Islet precursor cell (in vitro differentiated cells): ENCODE results near the gene PAX8.

Experiments used
- DNase-seq: peaks from one replicate; pipeline ENCODE4 v3.0.0-alpha.2; 2018

PAX8 gene

DNA sequence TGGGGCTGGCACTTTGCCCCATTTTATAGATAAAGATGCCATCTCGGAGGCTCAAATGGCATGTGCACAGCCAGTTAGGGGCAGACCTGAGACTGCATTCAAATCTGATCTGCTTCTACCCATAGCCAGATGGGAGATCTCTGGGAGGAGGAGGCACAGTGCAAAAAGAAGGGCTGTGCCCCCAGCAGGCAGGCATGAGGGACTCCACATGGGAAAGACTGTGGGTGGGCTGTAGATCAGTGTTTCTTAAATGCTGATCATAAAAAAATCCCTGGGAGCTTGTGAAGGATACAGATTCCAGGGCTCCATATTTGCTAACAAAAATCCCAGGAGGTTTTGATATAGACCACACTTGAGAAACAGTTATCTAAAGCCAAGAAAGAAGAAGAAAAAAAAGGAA is 15.2 kb downstream of the PAX8 start:
- no peak for DNase-seq

DNA sequence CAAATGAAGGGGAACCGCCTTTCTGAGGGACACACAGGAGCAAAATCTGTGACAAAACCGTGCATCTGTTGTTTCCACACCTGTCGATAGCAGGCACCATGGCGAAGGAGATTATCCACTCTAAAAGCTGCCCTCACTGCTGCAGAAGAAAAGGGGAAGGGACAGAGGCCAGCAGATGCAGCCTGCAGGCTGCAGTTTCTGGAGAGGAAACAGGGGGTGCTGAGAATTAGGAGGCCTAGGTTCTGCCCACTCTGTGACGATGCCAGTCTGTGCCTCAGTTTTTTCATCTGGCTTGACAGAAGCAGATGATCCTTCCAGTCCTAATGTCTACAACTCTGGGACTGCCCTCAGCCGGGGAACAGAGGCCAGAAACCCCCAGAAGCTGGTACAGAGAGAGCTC is 17.7 kb downstream of the PAX8 start:
- DNase-seq: no peak

- DNase-seq: no peak
Observed at GRCh38 chr2:113258471-113259147, 20.1 kb downstream of the PAX8 start.

DNA sequence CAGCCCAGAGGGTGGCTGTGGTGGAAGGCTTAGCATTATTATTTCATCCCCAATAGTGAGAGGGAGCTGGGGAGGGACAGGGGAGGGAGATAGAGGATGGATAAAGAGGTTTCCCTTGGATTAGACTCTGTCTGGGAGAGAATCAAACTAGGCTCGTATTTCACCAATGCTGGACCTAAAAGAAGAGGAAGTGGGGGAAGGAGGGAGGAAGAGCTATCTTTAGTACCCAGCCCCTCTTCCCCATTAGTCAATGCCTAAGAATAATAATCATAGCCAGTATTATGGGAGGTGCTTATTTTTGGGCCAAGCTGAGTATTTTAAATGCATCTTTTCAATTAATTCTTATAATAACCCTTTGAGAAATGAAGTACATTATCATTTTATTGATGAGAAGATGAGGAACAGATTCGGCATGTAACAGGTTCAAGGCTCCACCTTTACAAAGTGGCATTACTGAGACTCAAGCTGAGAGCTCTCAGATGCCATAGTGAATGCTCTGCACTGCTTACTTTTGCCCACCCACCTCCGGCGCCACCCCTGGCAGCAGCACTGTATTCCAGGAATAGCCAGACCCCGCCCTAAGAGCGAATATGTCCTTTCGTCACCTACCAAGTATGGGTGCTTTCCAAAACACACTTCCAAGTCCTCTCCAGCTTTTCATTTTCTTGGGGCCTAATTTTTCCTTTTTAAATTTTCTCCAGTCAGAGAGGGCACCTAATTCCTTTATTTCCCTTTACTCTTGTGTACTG is 21.0 kb downstream of the PAX8 start:
- DNase-seq: no peak

- no peak for DNase-seq
Observed at GRCh38 chr2:113255140-113256070, 23.3 kb downstream of the PAX8 start.

- no peak for DNase-seq
Observed at GRCh38 chr2:113253453-113253852, 25.3 kb downstream of the PAX8 start.

GRCh38 chr2:113252047-113252590 is 26.6 kb downstream of the PAX8 start:
- DNase-seq: no peak

GRCh38 chr2:113251118-113251517 is 27.6 kb downstream of the PAX8 start:
- DNase-seq: no peak

DNA sequence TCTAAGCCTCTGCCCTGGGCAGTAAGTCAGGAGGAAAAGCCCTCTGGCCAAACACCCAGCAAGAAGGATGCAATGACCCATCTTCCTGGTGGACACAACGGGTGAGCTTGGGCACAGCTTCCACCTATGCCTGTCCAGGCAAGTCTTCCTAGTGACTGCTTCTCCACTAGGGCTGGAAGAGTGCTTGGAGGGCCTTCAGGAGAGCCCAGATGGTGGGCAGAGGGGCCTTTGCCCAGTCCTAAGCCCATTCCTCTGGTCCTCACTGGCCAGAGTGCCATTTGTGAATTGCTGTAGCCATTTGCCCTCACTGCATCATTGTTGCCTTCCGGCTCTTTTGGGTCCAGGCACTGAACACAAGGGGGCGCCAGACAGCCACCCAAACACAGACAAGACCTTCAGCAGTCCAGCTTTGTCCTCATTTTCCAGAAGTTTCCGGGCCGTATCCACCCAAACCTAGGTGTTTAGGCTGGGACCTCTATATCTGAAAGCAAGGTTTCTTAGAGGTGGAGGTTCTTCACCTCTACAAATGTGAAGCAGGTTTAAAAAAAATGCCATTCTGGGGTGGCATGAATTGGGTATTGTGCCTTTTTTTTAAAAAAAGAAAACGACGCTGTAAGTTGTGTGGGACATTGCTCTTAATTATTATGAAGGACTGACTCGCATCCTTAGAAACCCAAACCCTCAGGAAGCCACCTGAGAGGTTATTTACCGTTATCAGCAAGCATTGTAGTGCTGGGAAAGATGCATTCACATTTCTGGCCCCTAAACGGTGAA is 29.5 kb downstream of the PAX8 start:
- peak; percentile 88 for DNase-seq

- DNase-seq: no peak
Observed at GRCh38 chr2:113246606-113247005, 32.1 kb downstream of the PAX8 start.

GRCh38 chr2:113245276-113245711 is 33.4 kb downstream of the PAX8 start:
- no peak for DNase-seq

GRCh38 chr2:113242327-113242726 is 36.4 kb downstream of the PAX8 start:
- DNase-seq: no peak

DNA sequence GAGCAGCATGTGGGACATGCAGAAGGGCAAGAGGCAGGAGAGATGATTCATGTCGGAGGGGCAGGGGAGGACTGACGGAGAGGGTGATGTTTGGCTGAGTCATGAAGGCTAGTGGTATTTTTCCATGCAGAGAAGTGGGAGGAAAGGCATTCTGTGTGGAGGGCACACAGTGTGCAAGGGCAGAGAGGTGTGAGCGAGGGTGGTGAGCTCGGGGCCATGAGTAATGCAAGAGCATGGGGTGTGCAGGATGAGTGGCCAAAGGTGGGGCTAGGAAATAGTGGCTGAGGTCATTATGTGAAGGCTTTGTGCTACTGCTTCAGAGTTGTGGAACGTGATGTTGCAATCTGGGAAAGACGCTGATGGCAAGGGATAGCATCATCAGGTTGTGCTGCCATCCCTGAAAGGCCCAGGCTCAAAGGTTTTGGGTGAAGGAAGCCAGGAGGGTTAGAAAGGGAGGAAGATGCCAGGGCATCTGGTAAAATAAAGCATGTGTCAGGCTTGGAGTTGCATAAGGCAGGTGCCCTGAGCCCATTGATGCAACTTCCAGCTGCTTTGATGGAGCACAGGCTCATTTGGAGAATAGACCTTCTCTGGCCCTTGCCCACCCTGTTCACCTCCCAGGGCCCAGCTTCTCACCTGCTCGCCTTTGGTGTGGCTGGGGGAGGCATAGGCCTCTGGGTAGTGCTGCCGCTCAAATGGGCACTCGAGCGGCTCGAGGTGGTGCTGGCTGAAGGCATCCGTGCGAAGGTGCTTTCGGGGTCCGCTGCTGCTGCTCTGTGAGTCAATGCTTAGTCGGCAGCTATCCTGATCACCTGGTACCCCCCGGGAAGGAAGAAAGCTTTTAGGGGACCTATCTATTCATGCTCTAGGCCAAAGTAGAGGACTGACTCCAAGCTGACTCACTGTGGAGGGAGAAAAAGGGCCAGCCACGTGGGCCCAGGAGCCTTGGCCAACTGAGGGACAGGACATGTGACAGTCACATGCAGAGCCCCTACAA is 37.5 kb downstream of the PAX8 start:
- peak; percentile 96 for DNase-seq

DNA sequence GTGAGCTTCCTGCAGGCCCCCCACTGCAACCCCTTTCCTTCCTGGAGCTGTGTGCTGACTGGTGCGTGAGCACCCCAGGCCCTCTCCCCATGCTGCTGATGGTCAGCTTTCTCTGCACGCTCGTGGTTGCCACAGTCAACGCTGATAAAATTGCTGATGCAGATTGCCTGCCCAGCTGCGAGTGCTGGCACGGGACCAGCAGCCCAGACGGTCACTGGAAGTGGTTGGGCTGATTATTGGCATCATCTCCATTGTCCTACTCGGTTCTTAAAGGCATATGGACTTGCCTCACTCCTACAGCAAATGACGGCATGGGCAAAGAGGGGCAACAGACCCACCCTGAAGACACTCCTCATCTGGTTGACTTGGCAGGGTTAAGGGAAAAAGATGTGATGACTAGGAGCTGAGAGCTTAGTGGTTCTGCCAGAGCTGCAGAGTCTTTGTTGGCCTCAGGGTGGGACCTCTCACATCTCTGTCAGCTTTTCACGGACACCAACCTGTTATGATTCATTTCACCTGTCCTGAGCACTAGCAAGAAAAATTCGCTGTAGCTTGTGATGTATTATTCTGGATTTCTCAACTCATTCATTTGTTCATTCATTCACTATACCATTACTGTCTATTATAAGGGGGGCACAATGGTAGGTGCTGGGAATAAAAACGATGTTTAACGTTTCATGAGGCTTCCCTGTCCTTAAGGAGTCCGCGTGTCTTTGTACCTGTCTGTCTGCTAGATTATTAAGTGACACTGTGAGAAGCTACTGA is 38.4 kb downstream of the PAX8 start:
- DNase-seq: no peak

DNA sequence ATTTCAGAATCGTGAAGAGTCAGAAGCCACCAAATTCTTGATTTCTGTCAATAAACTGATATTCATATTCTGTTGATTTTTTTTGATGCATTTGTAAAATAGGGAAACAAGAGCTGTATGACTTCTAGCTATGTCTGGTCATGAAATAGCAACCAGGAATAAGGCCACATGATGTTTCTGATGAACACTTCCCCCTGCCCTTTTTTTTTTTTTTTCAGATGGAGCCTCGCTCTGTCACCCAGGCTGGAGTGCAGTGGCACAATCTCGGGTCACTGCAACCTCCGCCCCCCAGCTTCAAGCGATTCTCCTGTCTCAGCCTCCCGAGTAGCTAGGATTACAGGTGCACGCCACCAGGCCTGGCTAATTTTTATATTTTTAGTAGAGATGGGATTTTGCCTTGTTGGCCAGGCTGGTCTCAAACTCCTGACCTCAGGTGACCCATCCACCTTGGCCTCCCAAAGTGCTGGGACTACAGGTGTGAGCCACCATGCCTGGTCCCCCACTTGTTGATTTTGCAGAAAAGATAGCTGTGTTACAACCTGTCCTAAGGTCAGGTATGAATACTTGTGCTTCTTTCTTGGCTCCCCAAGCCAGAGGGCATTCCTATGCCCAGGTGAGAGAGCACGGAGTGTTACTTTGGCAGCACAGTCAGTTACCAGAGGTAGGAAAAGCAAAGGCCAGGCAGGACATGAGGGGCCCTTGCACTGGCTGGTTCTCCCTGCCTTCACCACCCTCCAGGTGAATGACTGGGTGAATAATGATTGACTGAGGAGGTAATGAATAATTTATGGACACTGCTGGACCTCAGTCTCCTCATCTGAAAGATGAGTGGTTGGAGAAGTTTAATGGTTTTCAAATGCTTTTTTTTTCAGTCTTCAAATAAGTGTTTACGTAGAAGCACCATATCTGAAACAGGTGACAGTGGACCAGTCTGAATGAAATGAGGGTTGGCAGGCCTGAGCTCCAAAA is 39.6 kb downstream of the PAX8 start:
- no peak for DNase-seq

DNA sequence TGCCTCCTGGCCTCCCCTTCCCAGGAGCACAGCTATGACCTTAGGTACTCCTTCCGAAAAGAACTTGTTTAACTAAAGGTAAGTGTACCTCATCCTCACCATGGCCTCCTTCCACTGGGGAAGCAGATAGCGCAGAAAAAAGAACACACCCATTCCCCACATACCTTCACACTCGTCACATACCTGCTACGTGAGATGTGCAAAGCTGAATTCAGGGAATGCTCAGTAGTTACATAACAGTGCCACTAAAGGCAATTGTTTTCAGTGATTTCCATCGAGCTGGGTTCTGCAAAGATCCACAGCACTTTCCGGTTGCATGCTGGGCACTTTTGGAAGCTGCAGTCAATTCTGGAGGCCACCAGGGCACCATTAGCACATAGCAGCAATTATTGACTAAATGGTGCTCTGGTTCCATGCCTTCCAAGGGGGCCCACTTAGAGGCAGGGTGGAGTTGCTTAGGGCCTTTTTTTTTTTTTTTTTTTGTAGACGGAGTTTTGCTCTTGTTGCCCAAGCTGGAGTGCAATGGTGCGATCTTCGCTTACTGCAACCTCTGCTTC is 41.0 kb downstream of the PAX8 start:
- DNase-seq: no peak

- DNase-seq: no peak
Observed at GRCh38 chr2:113236367-113237159, 42.2 kb downstream of the PAX8 start.
